ENCODE results near the gene CCDC122.
"Not testable (repeated sequence)": the region's sequence is repeated elsewhere in the genome, so short reads cannot be mapped to it uniquely, and the experiment has no call there.

The CCDC122 gene

DNA sequence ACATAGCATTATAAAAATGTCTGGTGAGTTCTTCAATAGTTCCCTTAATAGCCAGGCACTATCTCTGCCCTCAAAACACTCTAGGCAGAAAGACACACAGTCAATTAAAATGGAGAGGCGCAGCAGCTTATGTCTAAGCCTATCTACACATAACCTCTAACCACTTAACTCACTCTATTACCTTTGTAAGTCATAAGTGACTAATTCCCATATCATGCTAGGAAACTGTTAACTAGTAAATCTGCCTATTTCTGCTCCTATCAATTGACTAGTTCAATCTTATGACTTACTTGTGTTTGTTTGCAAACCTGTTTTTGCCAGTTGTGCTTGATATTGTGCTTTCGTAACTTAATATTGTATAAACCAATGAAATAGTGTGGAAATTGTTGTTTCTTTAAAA, 3.2 kb downstream of the CCDC122 start:
- no peak for DNase-seq

DNA sequence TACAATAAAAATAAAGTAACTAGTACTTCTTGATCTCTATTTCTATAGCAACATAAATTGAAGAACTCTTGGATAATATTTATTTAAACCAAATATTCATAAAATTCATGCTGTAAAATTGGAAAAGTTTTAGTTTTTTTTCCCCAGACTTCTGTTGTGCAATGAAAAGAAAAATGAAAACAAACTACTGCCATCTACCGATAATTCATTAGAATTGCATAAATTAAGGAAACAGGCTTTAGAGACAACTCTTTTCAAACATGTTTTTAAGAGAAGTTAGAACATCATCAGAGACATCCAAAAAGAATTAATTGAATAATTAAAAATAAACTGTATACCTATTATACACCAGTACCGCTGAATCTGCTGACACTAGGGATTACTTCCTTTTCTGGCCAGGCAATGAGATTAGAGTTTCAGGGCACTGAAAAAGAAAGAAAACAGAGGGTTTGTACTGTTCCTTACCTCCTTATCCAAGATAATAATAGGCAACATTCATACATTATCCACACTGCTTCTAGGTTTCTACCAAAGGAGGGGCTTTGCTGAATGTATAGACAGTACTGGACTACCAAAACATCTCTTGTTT, 4.9 kb downstream of the CCDC122 start:
- DNase-seq = peak; percentile 38 to 53

- DNase-seq = no peak
Measured at GRCh38 chr13:43872181-43872580, 7.4 kb downstream of the CCDC122 start.

GRCh38 chr13:43865892-43866291, 13.6 kb downstream of the CCDC122 start:
- DNase-seq = no peak

DNA sequence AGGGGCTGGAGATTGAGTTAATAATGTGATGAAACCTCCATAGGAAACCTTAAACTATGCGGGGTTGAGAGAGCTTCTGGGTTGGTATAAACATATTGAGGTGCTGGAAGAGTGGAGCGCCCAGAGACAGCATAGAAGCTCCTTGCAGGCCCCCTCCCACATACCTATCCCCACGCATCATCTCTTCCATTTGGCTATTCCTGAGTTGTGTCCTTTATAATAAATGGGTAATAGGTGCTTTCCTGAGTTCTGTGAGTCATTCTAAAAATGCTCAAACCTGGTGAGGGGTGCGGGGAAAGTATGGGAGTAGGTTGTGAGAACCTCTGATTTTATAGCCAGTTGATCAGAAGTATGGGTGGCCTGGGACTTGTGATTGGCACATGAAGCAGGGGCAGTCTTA, 14.6 kb downstream of the CCDC122 start:
- DNase-seq = no peak

DNA sequence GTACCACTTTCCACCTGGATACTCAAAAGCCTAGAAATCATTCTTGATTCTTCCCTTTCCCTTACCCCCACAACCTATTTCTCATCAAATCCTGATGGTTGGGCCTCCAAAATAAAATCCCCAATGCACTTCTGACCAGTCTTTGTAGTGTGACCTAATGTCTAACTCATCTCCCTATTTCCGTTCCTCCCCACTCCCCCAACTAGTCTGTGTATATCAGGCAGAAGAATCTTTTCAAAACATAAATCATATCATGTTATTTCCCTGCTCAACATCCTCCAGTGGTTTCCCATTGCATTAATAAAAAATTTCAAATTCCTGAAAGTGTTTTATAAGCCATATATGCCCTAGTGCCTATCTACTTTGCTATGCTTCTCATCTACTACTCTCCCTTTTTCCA, 17.7 kb downstream of the CCDC122 start:
- DNase-seq = no peak

DNA sequence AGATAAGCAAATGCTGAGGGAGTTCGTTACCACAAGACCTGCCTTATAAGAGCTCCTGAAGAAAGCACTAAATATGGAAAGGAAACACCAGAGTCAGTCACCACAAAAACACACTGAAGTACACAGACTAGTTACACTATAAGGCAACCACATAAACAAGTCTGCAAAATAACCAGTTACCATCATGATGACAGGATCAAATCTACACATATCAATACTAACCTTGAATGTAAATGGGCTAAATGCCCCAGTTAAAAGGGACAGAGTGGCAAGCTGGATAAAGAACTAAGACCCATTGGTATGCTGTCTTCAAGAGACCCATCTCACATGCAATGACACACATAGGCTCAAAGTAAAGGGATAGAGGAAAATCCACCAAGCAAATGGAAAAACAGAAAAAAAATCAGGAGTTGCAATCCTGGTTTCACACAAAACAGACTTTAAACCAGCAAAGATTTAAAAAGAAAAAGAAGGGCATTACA, 26.6 kb downstream of the CCDC122 start:
- DNase-seq = no peak

DNA sequence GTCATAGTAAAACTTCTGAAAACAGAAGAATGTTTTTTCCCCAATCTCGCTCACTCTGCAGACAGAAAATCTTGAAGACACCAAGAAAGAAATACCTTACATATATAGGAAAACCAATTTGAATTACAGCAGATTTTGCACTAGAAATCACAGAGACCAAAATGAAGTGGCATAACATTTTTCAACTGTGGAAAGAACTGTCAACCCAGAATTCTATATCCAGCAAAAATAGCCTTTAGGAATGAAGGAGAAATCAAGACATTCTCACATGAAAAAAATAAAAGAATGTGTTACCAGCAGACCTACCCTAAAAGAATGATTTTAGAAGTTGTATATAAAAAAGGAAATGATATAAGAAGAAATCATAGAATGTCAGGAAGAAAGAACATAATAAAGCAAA, 28.7 kb downstream of the CCDC122 start:
- DNase-seq = no peak

GRCh38 chr13:43848001-43848649, 31.4 kb downstream of the CCDC122 start:
- no peak for DNase-seq

GRCh38 chr13:43846496-43847158, 32.9 kb downstream of the CCDC122 start:
- no peak for DNase-seq

GRCh38 chr13:43838909-43839308, 40.6 kb downstream of the CCDC122 start:
- DNase-seq = no peak

DNA sequence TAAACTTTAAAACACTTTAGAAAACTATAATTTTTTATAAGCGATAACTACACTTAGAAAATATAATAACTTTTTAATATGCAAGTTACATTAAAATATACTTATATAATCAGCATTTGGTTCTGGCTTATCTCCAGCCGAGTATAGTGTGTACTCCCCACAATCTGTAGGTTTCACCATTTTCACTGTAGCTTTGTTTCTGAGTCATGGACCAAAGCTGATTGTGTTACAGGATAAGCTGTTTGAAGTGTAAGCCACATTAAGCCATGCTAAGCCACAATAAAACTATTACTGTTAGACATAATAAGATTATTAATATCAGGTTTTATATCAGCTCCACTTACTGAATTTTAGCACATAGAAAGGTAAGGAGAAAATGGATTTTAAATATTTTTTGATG, 43.8 kb downstream of the CCDC122 start:
- no peak for DNase-seq

DNA sequence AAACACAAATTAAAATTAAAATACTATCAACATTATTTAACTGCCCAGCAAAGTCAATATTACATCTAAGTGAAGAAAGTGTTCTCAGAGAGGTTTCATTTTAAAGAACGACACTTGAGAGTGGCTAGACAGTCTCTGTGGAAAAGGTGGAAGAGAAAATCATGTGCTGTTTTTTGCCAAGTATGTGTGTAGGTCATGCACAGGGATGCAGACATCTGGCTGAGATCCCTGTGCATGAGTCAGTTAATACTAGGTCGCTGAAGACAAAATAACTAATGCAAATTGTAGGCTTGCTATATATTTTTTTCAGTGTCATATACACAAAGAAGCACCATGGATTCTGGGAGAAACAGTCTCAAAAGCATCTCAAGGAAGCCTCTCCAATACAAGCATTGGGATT, 48.5 kb downstream of the CCDC122 start:
- no peak for DNase-seq

DNA sequence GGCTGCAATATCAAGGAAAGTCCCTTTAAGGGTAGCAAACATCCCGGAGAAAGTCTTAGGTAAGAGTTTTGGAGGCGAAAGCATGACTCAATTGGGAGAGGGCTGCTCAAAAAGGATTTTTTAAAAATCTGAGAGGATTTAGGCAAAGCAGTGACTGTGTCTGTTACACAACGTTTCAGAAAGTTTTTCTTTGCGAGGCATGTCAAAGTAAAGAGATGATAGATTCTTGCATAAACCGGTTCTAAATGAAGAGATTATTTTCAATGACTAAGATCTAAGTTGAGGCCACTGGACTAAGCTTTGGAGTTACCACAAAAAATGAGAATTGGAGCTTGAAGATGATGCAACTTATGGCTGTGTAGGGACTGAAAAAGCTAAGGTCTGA, 49.1 kb downstream of the CCDC122 start:
- DNase-seq = no peak

GRCh38 chr13:43824656-43825055, 54.9 kb downstream of the CCDC122 start:
- DNase-seq = not testable (repeated sequence)

- no peak for DNase-seq
Measured at GRCh38 chr13:43822969-43823368, 56.6 kb downstream of the CCDC122 start.

GRCh38 chr13:43816401-43816889, 63.1 kb downstream of the CCDC122 start:
- no peak for DNase-seq

DNA sequence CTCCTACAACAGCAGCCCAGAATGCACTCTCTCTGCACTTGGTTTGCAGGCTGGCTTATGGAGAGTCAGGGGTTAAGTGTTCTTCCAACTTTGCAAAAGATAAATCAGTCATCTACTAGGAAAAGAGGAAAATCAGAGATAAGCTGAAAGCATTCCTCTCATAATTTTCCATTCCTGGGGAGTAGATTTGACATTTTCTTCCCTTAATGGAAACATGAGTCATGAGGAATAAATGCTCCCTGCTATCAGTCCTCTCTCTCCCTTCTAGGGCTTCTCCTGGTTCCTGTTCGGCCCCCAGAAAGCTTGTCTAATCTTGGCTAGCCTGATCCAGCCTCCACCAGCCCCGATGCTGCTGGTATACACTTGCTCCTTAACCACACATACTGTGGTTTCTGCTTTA, 64.3 kb downstream of the CCDC122 start:
- no peak for DNase-seq

GRCh38 chr13:43808676-43809075, 70.9 kb downstream of the CCDC122 start:
- DNase-seq = no peak

DNA sequence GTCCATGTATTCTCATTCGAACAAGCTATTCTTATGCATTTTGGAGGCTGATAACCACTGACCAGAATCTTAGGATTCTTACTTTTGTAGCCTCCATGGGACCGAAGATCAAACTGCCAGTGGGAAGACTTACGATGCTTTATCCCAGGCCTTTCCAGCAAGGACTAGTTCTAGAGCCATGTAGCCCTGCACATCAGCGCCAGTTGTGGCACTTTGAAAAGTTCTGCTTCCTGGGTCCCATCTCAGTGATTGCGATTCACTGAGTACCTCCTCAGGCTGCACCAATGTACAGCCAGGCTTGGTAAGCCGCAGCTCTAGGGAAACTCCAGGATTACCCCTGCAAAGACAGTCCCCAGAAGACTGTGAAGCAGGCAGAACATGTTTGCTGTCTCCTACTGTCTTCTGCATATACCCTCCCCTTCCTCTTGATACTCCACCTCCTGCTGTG, 73.8 kb downstream of the CCDC122 start:
- DNase-seq = no peak

DNA sequence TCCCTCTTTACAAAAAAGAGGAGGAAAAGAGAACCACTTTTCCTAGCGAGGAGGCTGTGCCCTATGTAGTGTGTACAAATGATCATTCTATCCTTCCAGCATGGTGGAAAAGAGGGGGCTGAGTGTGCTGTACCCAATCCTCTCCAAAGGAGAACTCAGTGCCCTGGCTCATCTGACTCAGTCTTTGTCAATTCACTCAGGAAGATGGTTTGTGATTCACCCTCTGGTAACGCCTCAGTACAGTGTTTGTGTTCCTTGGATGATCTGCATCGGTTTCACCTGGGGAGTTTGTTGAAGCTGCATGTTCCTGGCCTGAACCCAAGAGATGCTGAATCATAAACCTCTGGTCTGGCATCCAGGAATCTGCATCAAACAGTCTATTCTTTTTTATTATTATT, 74.5 kb downstream of the CCDC122 start:
- DNase-seq = no peak

DNA sequence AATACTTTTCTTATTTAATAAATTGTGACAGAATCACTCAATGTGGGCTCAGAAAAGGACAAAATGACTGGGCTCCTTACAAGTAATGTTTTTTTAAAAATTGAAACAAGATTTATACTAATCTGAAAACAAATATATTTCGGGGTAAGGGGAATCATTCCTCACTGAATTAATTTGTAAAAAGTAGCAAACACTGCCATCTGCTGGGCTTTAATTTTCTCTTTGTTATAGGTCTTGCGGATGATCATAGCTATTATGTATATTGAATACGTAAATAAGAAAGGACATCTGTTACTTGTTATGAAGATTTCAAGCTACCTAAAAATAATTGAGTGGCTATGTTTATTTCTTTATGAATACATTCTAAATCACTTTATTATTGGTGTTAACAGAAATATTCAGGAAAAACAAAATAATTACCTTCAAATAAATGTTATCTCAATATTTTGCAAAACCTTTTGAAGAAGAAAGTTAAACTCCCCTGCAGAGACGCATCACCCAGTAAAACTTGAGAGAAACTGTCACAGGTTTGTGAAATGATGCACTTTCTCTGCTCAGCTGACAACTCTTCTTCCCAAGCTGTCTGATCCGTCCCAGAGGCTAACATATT, 75.0 kb downstream of the CCDC122 start:
- peak; percentile 45 to 52 for DNase-seq

- DNase-seq = no peak
Measured at GRCh38 chr13:43802511-43802910, 77.0 kb downstream of the CCDC122 start.

GRCh38 chr13:43800828-43801227, 78.7 kb downstream of the CCDC122 start:
- no peak for DNase-seq
